H9 (cell line): Measurements from ENCODE around the gene TNK2. TPM values are rescaled to one million over a fixed set of nuclear protein-coding genes. Genes with fewer than 3 reads are reported as not detected.
A peak's percentile ranks its signal among the peaks of the same experiment; 100 is the strongest.

ENCODE experiments used
- DNase-seq: peaks from one replicate; pipeline ENCODE4 v3.0.0-alpha.2; 2017
- H2AFZ ChIP-seq: one replicate; pipeline ENCODE4 v1.6.1; 2013; ENCODE audit warnings: mild to moderate bottlenecking, low read length, control low read depth, moderate library complexity
- H2AK5ac ChIP-seq: 2 replicates; pipeline ENCODE4 v1.6.1; 2013; ENCODE audit warnings: low read length, control low read depth, mixed read lengths; ENCODE audit not compliant: insufficient read length
- H2BK120ac ChIP-seq: one replicate; pipeline ENCODE4 v1.6.1; 2013; ENCODE audit warnings: low read depth, mild to moderate bottlenecking, low read length, control low read depth, inconsistent platforms; ENCODE audit not compliant: poor library complexity, severe bottlenecking
- H2BK12ac ChIP-seq: 2 replicates; pipeline ENCODE4 v1.6.1; 2013; ENCODE audit warnings: low read length, control low read depth, mixed read lengths, low read depth; ENCODE audit not compliant: insufficient read length
- H2BK15ac ChIP-seq: 2 replicates; pipeline ENCODE4 v1.6.1; 2013; ENCODE audit warnings: low read depth, low read length, control low read depth
- H2BK20ac ChIP-seq: one replicate; pipeline ENCODE4 v1.6.1; 2013; ENCODE audit warnings: low read depth, mild to moderate bottlenecking, low read length, control low read depth, inconsistent platforms; ENCODE audit not compliant: poor library complexity, severe bottlenecking
- H2BK5ac ChIP-seq: 2 replicates; pipeline ENCODE4 v1.6.1; 2013; ENCODE audit warnings: low read length, control low read depth, mixed read lengths; ENCODE audit not compliant: insufficient read length
- H3K14ac ChIP-seq: 2 replicates; pipeline ENCODE4 v1.6.1; 2013; ENCODE audit warnings: low read length, control low read depth; ENCODE audit not compliant: insufficient read depth
- H3K18ac ChIP-seq: 2 replicates; pipeline ENCODE4 v1.6.1; 2013; ENCODE audit warnings: low read depth, mild to moderate bottlenecking, mixed read lengths, low read length, control low read depth; ENCODE audit not compliant: insufficient read length
- H3K23ac ChIP-seq: 2 replicates; pipeline ENCODE4 v1.6.1; 2013; ENCODE audit warnings: low read length, control low read depth, mixed read lengths, low read depth; ENCODE audit not compliant: insufficient read length
- H3K23me2 ChIP-seq: 2 replicates; pipeline ENCODE4 v1.6.1; 2013; ENCODE audit warnings: low read depth, mild to moderate bottlenecking, mixed read lengths, low read length, control low read depth; ENCODE audit not compliant: insufficient read length, poor library complexity, severe bottlenecking
- H3K27ac ChIP-seq: 2 replicates; pipeline ENCODE4 v1.5.1; 2013; ENCODE audit warnings: low read length, control low read depth, mixed read lengths, low read depth; ENCODE audit not compliant: insufficient read length
- H3K27me3 ChIP-seq: 2 replicates; pipeline ENCODE4 v1.6.1; 2013; ENCODE audit warnings: low read length, control low read depth, inconsistent platforms; ENCODE audit not compliant: insufficient read depth
- H3K4ac ChIP-seq: 2 replicates; pipeline ENCODE4 v1.6.1; 2013; ENCODE audit warnings: low read depth, mild to moderate bottlenecking, control low read depth, inconsistent platforms, low read length, moderate library complexity
- H3K4me1 ChIP-seq: 2 replicates; pipeline ENCODE4 v1.6.1; 2013; ENCODE audit warnings: low read length, control low read depth, inconsistent platforms; ENCODE audit not compliant: insufficient read depth
- H3K4me2 ChIP-seq: 2 replicates; pipeline ENCODE4 v1.6.1; 2013; ENCODE audit warnings: low read length, control low read depth, mixed read lengths; ENCODE audit not compliant: insufficient read length, insufficient read depth
- H3K56ac ChIP-seq: 2 replicates; pipeline ENCODE4 v1.6.1; 2013; ENCODE audit warnings: low read depth, mild to moderate bottlenecking, mixed read lengths, low read length, control low read depth; ENCODE audit not compliant: insufficient read length
- H3K79me1 ChIP-seq: 2 replicates; pipeline ENCODE4 v1.6.1; 2013; ENCODE audit warnings: low read depth, mild to moderate bottlenecking, moderate library complexity, low read length, control low read depth, inconsistent platforms; ENCODE audit not compliant: insufficient read depth, poor library complexity, severe bottlenecking
- H3K79me2 ChIP-seq: 2 replicates; pipeline ENCODE4 v1.6.1; 2013; ENCODE audit warnings: low read length, control low read depth, inconsistent platforms; ENCODE audit not compliant: insufficient read depth
- H3K9ac ChIP-seq: 2 replicates; pipeline ENCODE4 v1.6.1; 2013; ENCODE audit warnings: low read length, control low read depth, mixed read lengths; ENCODE audit not compliant: insufficient read length; ENCODE audit errors: extremely low read depth
- H3K9me3 ChIP-seq: one replicate; pipeline ENCODE4 v1.6.1; 2013; ENCODE audit warnings: low read depth, low read length, inconsistent platforms; ENCODE audit not compliant: control insufficient read depth
- H3T11ph ChIP-seq: one replicate; pipeline ENCODE4 v1.6.1; 2013; ENCODE audit warnings: mild to moderate bottlenecking, low read length, control low read depth, inconsistent platforms
- H4K20me1 ChIP-seq: one replicate; pipeline ENCODE4 v1.6.1; 2013; ENCODE audit not compliant: control insufficient read depth, insufficient read length, insufficient read depth
- H4K5ac ChIP-seq: 2 replicates; pipeline ENCODE4 v1.6.1; 2013; ENCODE audit warnings: low read depth, mild to moderate bottlenecking, mixed read lengths, low read length, control low read depth; ENCODE audit not compliant: insufficient read length
- H4K8ac ChIP-seq: replicated peaks from 2 replicates; pipeline ENCODE4 v1.6.1; 2013; ENCODE audit warnings: low read length, control low read depth, mixed read lengths, low read depth; ENCODE audit not compliant: insufficient read length
- H4K91ac ChIP-seq: 2 replicates; pipeline ENCODE4 v1.6.1; 2013; ENCODE audit warnings: low read depth, mild to moderate bottlenecking, moderate library complexity, mixed read lengths, low read length, control low read depth; ENCODE audit not compliant: insufficient read length
- H3K27ac Mint-ChIP-seq, 3 experiments: 2 replicates in 2 of 3; 3 replicates in 1 of 3; pipeline ENCODE4 v1.8.0; 2020 to 2021; ENCODE audit warnings: mixed read lengths in 3 of 3, mild to moderate bottlenecking in 1 of 3, moderate library complexity in 1 of 3
- H3K27me3 Mint-ChIP-seq: 2 replicates; pipeline ENCODE4 v1.8.0; 2021; ENCODE audit warnings: low read depth, mild to moderate bottlenecking, moderate library complexity, mixed read lengths
- H3K36me3 Mint-ChIP-seq, 3 experiments: 2 replicates in 2 of 3; 3 replicates in 1 of 3; pipeline ENCODE4 v1.8.0; 2020 to 2021; ENCODE audit warnings: low read depth in 3 of 3, mixed read lengths in 3 of 3; ENCODE audit not compliant: insufficient read depth in 1 of 3
- H3K4me1 Mint-ChIP-seq, 2 experiments: 2 replicates each; pipeline ENCODE4 v1.8.0; 2020; ENCODE audit warnings: mixed read lengths in 2 of 2
- H3K4me3 Mint-ChIP-seq, 2 experiments: 2 replicates in 1 of 2; 3 replicates in 1 of 2; pipeline ENCODE4 v1.8.0; 2020 to 2021; ENCODE audit warnings: mild to moderate bottlenecking in 2 of 2, mixed read lengths in 2 of 2, moderate library complexity in 1 of 2
- H3K9me3 Mint-ChIP-seq, 2 experiments: 2 replicates in 1 of 2; 3 replicates in 1 of 2; pipeline ENCODE4 v1.8.0; 2020; ENCODE audit warnings: mild to moderate bottlenecking in 2 of 2, mixed read lengths in 2 of 2, moderate library complexity in 1 of 2
- CTCF ChIP-seq: fragments of 200-600 bp; sonication (generic); conservative IDR thresholded peaks from 3 replicates; pipeline ENCODE4 v1.8.0; 2021; ENCODE audit warnings: antibody characterized with exemption, mild to moderate bottlenecking
- WGBS: extraction: QIAGEN DNeasy Blood & Tissue Kit; methylation state at CpG from one replicate; pipeline ENCODE4 v1.1.7; 2013; ENCODE audit warnings: missing lambda C conversion rate, low lambda C conversion rate, mixed read lengths; ENCODE audit not compliant: insufficient read length; ENCODE audit errors: extremely low coverage; 5-methylcytosine and 5-hydroxymethylcytosine counted together
- total RNA-seq: library from RNA; stranded (reverse); gene quantifications from 2 replicates; pipeline ENCODE4 v1.2.1, GENCODE V29; 2021

TNK2 gene
- total RNA-seq, 1 experiment from 2014 or later, result 34.5 TPM

GRCh38 chr3:195877136-195877715, 31.1 kb downstream of the TNK2 start:
- Histone ChIP-seq H3K23me2 (peaks cover 5% of the 10 kb centered on the region), H3K9ac (no peak overlapping the region), H3K9me3 (no peaks in the 10 kb centered on the region), H4K20me1 (no peaks in the 10 kb centered on the region), H2BK20ac (no peak overlapping the region), H3K4me2 (no peak overlapping the region), H3K79me1 (no peaks in the 10 kb centered on the region), H4K5ac (no peak overlapping the region), H2AK5ac (no peak overlapping the region), H2AFZ (no peak overlapping the region), H3K4ac (no peak overlapping the region), H3K27ac (no peak overlapping the region), H3T11ph (no peak overlapping the region), H3K14ac (no peak overlapping the region; the same call in 1 of the 2 replicates), H3K27me3 (no peaks in the 10 kb centered on the region), H3K56ac (no peak overlapping the region), H3K23ac (no peak overlapping the region), H2BK120ac (no peak overlapping the region), H4K8ac (peak overlapping the region; percentile 30), H3K79me2 (no peaks in the 10 kb centered on the region), H3K18ac (no peak overlapping the region), H3K4me1 (no peaks in the 10 kb centered on the region), H4K91ac (peak overlapping the region; percentile 55), H2BK15ac (no peak overlapping the region), H2BK5ac (no peak overlapping the region), H2BK12ac (no peak overlapping the region)
- H3K27me3 Mint-ChIP-seq, result no peaks in the 10 kb centered on the region
- peaks cover 0 to 20% (median 14%) of the 10 kb centered on the region in 3 experiments; a peak in 5 of 7 replicates for H3K36me3 Mint-ChIP-seq
- no peak for DNase-seq
- H3K4me3 Mint-ChIP-seq, result no peak overlapping the region
- H3K4me1 Mint-ChIP-seq, result no peaks in the 10 kb centered on the region; a peak in 1 of 4 replicates
- no peaks in the 10 kb centered on the region for H3K9me3 Mint-ChIP-seq
- TF ChIP-seq CTCF, result no peak
- peak overlapping the region in 1 of 3 experiments; percentile 68; a peak in 2 of 7 replicates for H3K27ac Mint-ChIP-seq
- no CpG with 5 or more reads among the region's 10 CpGs for WGBS
